Muscle layer of colon (tissue), 2 donors: ENCODE data around the gene TOX2.

ENCODE experiments used
- H3K27ac ChIP-seq: one replicate; pipeline ENCODE4 v1.7.0; 2013; ENCODE audit warnings: low read depth, mild to moderate bottlenecking, low read length, moderate library complexity
- H3K27me3 ChIP-seq, 2 donors: one replicate each; pipeline ENCODE4 v1.7.0; 2013; ENCODE audit warnings: low read length in 2 of 2, mild to moderate bottlenecking in 2 of 2; ENCODE audit not compliant: insufficient read depth in 2 of 2, control insufficient read depth in 1 of 2
- H3K36me3 ChIP-seq: one replicate; pipeline ENCODE4 v1.7.0; 2013; ENCODE audit warnings: mild to moderate bottlenecking, low read length; ENCODE audit not compliant: insufficient read depth
- H3K4me1 ChIP-seq: one replicate; pipeline ENCODE4 v1.7.0; 2013; ENCODE audit warnings: mild to moderate bottlenecking, low read length; ENCODE audit not compliant: insufficient read depth
- H3K4me3 ChIP-seq, 2 donors: one replicate each; pipeline ENCODE4 v1.7.0; 2013; ENCODE audit warnings: low read length in 2 of 2, low read depth in 1 of 2, mild to moderate bottlenecking in 1 of 2, moderate library complexity in 1 of 2
- H3K9ac ChIP-seq: one replicate; pipeline ENCODE4 v1.7.0; 2013; ENCODE audit warnings: low read length
- H3K9me3 ChIP-seq: one replicate; pipeline ENCODE4 v1.7.0; 2013; ENCODE audit warnings: mild to moderate bottlenecking, low read length
- donor health status: abdominal sarcoma.
- donor health status: Adenocarcinoma of cecum.

The TOX2 gene

DNA sequence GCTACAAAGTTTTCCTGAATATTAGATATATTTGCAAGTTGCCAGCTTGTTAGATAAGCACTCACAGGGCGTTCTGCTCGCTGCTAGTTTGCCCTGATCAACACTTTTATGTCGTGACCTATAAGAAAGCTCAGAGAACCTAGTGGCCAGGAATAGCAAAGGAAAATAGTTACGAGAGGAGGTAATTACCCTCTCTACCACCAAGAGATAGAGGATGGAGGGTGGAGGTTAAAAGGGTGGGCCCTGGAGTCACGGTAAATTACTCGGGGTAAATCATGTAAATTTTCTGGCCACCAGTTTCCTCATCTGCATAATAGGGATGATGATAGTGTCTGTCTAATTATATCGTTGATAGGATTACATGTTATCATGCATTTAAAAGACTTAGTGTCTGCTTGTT is 185.2 kb downstream of the TOX2 start:
- Histone ChIP-seq H3K27ac (no peak overlapping the region), H3K27me3 (no peaks in the 10 kb centered on the region), H3K4me1 (peaks cover 13% of the 10 kb centered on the region), H3K4me3 (no peak overlapping the region), H3K9ac (no peak overlapping the region), H3K9me3 (no peaks in the 10 kb centered on the region), H3K36me3 (no peaks in the 10 kb centered on the region)

DNA sequence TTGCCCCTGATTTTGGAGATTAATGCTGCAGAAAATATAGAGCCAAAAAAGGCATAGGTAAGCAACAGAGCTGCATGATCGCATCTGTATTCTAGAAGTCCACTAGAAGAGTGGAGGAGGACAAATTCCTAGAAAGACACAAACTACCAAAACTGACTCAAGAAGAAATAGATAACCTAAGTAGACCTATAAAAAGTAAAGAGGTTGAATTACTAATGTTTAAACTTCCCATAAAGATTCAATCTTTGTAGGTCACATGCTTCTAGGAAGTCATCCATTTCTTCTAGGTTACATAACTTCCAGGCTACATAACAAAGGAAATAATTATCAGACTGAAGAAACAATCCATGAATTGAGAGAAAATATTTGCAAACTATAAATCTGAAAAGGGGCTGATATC is 187.9 kb downstream of the TOX2 start:
- Histone ChIP-seq H3K27ac (no peak overlapping the region), H3K4me3 (no peak overlapping the region), H3K9me3 (no peaks in the 10 kb centered on the region)

DNA sequence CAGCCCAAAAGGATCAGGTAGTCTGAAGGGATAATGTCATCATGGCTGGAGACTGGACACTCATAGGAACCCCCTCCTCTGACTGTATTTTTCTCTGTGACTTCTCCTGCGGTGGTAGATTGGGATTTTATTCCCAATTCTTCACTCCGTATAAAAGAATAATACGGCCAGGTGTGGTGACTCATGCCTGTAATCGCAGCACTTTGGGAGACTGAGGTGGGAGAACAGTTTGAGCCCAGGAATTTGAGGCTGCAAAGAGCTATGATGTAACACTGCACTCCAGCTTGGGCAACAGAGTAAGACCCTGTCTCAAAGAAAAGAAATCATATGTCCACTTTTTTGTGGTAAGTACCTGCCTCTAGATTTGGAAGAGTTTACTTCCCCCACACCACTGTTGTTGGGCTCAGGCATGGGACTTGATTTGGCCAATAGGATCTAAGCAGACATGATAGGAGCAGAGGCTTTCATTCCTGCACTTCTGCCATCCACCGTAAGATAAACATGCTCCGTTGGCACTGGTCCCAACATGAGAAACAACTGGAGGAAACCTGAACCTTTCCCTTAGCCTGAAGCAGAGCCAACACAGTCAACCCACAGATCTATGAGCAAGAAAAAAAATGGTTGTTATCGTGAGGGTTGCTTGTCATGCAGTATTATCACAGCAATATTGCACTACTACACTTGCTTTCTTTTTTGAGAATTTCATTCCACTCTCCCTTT is 190.3 kb downstream of the TOX2 start:
- H3K27me3 ChIP-seq, result no peaks in the 10 kb centered on the region

More for the DNA sequence above, 187.9 kb downstream of the TOX2 start:
- H3K27me3 ChIP-seq, result no peaks in the 10 kb centered on the region
- H3K9ac ChIP-seq, result no peak overlapping the region
- peaks cover 22% of the 10 kb centered on the region for H3K4me1 ChIP-seq
- no peaks in the 10 kb centered on the region for H3K36me3 ChIP-seq

DNA sequence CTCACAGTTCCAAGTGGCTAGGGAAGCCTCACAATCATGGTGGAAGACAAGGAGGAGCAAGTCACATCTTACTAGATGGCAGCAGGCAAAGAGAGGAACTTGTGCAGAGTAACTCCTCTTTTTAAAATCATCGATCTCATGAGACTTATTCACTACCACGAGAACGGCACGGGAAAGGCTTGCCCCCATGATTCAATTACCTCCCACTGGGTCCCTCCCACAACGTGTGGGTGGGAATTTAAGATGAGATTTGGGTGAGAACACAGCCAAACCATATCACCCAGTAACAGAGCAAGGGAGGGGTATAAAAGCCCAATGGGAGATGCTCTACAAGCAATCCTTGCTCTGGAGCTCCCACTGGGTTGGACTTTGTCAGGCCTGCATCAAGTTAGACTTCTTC is 192.0 kb downstream of the TOX2 start:
- Histone ChIP-seq H3K36me3 (no peaks in the 10 kb centered on the region), H3K9me3 (no peaks in the 10 kb centered on the region), H3K27ac (no peak overlapping the region), H3K27me3 (no peaks in the 10 kb centered on the region), H3K4me1 (peaks cover 20% of the 10 kb centered on the region), H3K9ac (no peak overlapping the region), H3K4me3 (no peak overlapping the region)

More for the DNA sequence above, 190.3 kb downstream of the TOX2 start:
- no peak overlapping the region for H3K9ac ChIP-seq
- no peaks in the 10 kb centered on the region for H3K36me3 ChIP-seq
- no peaks in the 10 kb centered on the region for H3K9me3 ChIP-seq
- H3K4me3 ChIP-seq, result no peak overlapping the region
- H3K27ac ChIP-seq, result no peak overlapping the region
- peaks cover 16% of the 10 kb centered on the region for H3K4me1 ChIP-seq

DNA sequence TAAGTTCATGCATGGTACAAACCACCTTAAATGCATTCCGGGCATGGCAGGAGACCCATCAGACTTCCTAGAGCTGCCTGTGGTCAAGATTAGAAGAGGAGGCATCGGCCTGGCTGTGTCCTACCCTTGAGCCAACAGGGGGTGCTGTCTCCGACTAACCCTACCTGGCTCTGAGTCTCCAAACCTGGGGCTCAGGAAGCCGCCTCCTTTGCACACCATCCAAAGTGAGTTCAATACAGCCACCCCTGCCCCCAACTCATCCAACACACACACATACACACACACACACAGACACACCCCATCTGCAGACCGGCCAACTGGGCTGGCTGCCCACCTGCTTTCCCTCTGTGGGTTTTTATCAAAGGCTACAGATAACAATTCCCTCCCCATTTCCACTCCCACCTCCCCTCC is 195.3 kb downstream of the TOX2 start:
- H3K4me3 ChIP-seq, result no peak overlapping the region
- no peak overlapping the region for H3K9ac ChIP-seq
- H3K27me3 ChIP-seq, result no peaks in the 10 kb centered on the region
- H3K27ac ChIP-seq, result no peak overlapping the region
- no peaks in the 10 kb centered on the region for H3K9me3 ChIP-seq
- H3K36me3 ChIP-seq, result peaks cover 13% of the 10 kb centered on the region
- peaks cover 37% of the 10 kb centered on the region for H3K4me1 ChIP-seq

DNA sequence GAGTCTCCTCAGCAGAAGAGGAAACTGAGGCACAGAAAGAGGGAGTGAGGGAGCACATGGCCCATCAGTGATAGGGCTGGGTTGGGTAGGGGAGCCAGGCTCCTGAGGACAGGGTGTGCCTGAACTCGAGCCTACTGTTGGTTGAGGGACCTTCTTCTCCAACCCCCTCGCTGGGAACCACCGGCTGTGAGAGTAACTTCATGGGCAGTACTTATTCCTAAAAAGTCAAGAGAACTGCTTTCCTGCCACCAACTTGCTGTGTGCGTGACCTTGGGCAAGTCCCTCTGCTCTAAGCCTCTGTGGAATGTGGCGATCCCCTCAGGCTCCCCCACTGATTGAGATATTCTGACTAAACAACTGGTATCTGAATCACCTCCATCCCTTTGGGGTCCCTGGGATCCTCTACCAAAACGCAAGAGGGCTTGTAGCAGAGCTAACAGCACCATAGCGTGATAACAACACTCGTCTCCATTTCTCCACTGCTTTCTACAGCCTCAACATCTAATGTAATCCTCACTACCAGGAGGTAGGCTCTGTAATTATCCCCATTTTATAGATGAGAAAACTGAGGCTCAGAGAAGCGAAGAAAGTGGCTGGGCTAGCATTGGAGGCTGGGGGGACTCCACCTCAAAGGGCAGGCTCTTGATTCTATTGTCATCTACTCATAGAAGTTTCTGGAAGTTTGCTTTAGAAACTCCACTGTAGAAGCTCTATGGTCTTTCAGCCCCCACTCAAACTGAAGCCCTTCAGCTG is 196.3 kb downstream of the TOX2 start:
- Histone ChIP-seq H3K36me3 (peaks cover 15% of the 10 kb centered on the region), H3K9me3 (no peaks in the 10 kb centered on the region), H3K4me3 (no peak overlapping the region), H3K4me1 (peaks cover 28% of the 10 kb centered on the region), H3K9ac (no peak overlapping the region), H3K27me3 (no peaks in the 10 kb centered on the region), H3K27ac (no peak overlapping the region)

DNA sequence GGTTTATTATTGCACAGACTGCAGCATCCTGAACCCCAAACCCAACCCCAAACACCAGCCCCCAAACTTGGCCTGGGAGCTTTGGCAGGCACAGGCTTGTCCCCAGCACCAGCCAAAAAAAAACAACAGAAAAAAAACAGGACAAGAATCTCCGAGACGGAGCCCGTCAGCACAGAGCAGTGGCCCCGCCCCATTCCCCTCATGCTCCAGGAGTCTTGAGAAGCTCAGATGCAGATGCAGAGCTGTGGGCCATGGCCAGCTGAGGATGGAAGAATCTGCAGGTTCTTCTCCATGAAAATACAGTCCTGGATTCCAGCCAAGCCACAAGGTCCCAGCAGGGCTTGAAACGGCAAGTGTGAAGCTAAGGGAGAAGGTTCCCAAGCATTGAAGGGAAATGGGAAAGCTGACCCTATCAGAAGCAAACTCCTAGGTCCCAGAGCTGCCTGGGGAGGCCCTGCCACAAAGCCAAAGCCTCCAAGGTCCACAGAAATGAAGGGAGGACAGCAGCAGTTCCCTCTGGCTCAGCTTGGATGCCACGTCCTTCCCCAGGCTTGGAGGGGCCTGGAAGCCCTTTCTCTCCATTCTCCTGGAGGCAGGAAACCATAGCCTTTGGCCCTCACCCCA is 197.2 kb downstream of the TOX2 start:
- Histone ChIP-seq H3K9ac (no peak overlapping the region), H3K4me1 (peaks cover 33% of the 10 kb centered on the region), H3K27ac (no peak overlapping the region), H3K9me3 (no peaks in the 10 kb centered on the region), H3K4me3 (no peak overlapping the region), H3K36me3 (peaks cover 15% of the 10 kb centered on the region), H3K27me3 (no peaks in the 10 kb centered on the region)

DNA sequence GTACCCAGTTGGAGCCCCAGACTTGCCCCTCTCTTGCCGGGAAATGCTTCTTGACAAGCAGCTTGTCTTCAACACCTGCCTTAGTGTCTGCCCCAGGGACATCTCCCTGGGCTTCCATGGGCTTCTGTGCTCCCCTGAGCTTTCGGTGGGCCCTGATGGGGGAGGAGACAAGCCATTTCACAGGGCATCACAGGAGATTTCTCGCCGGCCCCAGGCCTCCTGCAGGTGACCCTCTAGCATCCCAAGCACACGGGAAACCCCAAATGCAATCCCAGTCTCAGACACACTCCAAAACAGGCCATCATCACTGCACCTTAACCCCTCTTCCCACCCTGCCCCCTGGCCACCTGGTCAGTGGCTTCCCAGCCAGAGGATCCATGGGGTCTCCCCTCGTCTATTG is 197.8 kb downstream of the TOX2 start:
- Histone ChIP-seq H3K4me3 (no peak overlapping the region), H3K27ac (no peak overlapping the region), H3K36me3 (peaks cover 18% of the 10 kb centered on the region)

DNA sequence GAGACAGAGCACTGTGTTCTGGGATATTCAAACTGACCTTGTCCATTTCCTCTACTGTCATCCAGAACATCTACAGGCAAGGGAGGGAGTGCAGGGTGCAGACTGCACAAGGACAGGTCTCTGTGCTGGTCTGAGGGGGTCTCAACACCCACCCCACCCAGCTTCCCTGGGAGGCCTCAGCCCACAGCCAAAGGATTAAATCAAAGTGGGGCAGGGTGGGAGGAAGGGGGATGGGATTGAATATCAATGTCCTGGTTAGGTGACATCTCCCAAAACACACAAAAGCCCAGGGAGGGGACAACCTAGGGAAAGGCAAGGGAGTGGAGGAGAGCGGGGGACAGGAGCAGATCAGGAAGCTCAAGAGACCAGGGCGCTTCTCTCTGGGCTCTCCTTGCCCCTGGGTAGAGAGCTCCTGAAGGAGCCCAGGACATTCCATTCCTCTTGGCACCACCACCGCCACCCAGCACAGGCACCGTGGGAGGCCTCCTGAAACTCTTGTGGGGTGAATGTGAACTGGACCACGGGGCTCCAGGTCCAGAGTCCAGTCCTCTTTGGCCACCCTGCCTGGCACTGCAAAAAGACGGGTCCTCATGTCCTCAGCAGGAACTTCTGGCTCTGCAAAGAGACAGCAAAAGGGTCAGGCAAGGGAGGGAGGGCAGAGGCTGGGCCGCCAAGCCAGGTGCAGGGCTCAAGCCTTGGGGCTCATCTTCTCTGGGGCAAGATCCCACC is 198.4 kb downstream of the TOX2 start:
- H3K9ac ChIP-seq, result no peak overlapping the region
- H3K9me3 ChIP-seq, result no peaks in the 10 kb centered on the region
- peaks cover 24% of the 10 kb centered on the region for H3K36me3 ChIP-seq
- no peak overlapping the region for H3K4me3 ChIP-seq
- H3K27ac ChIP-seq, result no peak overlapping the region
- peaks cover 42% of the 10 kb centered on the region for H3K4me1 ChIP-seq
- no peaks in the 10 kb centered on the region for H3K27me3 ChIP-seq

More for the DNA sequence above, 197.8 kb downstream of the TOX2 start:
- Histone ChIP-seq H3K4me1 (peaks cover 36% of the 10 kb centered on the region), H3K9ac (no peak overlapping the region), H3K27me3 (no peaks in the 10 kb centered on the region), H3K9me3 (no peaks in the 10 kb centered on the region)

DNA sequence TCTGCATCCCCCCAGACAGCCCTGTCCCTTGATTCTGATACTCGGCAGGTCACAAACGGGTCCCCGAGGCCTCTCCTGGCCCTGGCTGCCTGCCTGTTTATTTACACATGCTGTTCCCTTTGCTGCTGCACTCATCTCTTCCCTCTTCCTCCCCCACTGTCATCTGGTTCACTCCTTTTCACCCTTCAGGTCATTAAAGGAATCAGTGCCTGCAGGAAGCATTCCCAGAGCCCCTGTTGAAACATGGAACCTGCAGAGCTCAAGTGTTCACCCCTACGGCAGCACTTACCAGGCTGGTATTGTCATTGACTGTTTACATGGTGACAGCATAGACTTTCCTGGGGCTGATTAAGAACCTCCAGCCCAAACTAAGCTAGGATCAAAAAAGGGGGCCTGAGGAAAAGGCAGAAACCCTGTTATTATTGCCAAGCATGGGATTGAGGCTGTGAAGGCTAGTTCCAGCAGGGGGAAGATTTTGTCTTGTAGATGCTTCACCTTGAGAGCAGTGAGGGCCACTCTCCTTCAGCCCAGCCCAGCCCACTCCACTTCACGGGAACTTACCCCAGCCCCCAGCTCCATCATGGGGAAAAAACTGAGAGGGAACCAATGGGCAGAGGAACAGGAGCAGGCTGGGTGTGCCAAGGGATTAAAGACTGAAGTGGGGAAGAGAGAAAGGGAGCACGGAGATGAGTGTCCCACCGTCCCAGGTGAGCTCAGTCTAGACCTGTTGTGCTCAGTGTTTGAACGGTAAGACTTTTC is 199.1 kb downstream of the TOX2 start:
- H3K36me3 ChIP-seq, result peaks cover 26% of the 10 kb centered on the region
- H3K27me3 ChIP-seq, result no peaks in the 10 kb centered on the region
- no peaks in the 10 kb centered on the region for H3K9me3 ChIP-seq
- peaks cover 47% of the 10 kb centered on the region for H3K4me1 ChIP-seq
- peak overlapping the region; percentile 41 for H3K27ac ChIP-seq
- H3K4me3 ChIP-seq, result no peak overlapping the region
- H3K9ac ChIP-seq, result no peak overlapping the region
